OCI-LY7 (cell line): ENCODE measurements around the gene MLX.

Experiments used
- CTCF ChIP-seq: fragments of 200-600 bp; sonication (generic); conservative IDR thresholded peaks from 2 replicates; pipeline ENCODE4 v1.5.1; 2014; ENCODE audit warnings: mild to moderate bottlenecking, antibody characterized with exemption, low read length, moderate library complexity, mixed read lengths
- EZH2phosphoT487 ChIP-seq: fragments of 200-600 bp; sonication (generic); IDR thresholded peaks from 2 replicates; pipeline ENCODE4 v1.6.1; 2018; ENCODE audit warnings: low read depth, borderline replicate concordance, mild to moderate bottlenecking, mixed run types, antibody characterized with exemption, low read length, moderate library complexity, mixed read lengths

- TF ChIP-seq CTCF: no peak
- TF ChIP-seq EZH2phosphoT487: no peak
Observed at GRCh38 chr17:42525221-42525620, 41.7 kb upstream of the MLX start.
